Measurements from ENCODE around the gene BCAS4. TPM values are rescaled to one million over a fixed set of nuclear protein-coding genes. Genes with fewer than 3 reads are reported as not detected.

Gene BCAS4
- total RNA-seq, 1 experiment from 2014 or later: 7.6 TPM

GRCh38 chr20:50903353-50904051 lies 108.6 kb downstream of the BCAS4 start:
- TF ChIP-seq EZH2 (IDR thresholded peaks at IDR 0.05; ENCODE audit: low read depth) (no peak), CTCF (conservative IDR thresholded peaks at IDR 0.05) (no peak)
- CTCF ChIA-PET: no interaction called here
- Histone ChIP-seq H3K9me2 (ENCODE audit: insufficient read depth) (no peaks in the 10 kb centered on the region), H3K4me2 (no peak overlapping the region), H3K9me3 (ENCODE audit: insufficient read depth, low read depth) (no peaks in the 10 kb centered on the region), H2AFZ (no peak overlapping the region), H3K36me3 (ENCODE audit: low read depth) (peaks cover 42% of the 10 kb centered on the region), H4K20me1 (ENCODE audit: insufficient read depth) (peaks cover 81% of the 10 kb centered on the region), H3K27ac (no peak overlapping the region), H3F3A (ENCODE audit: insufficient read depth, low read depth) (peaks cover 15% of the 10 kb centered on the region; the same call in 1 of the 2 replicates), H3K79me2 (ENCODE audit: low read depth) (peaks cover 91% of the 10 kb centered on the region), H3K4me3 (no peak overlapping the region), H3K4me1 (replicated peaks; ENCODE audit: insufficient read depth) (no peaks in the 10 kb centered on the region), H3K27me3 (ENCODE audit: insufficient read depth, low read depth) (no peaks in the 10 kb centered on the region)
- no TSS peak for BruUV-seq (replicated peaks)
- POLR2A ChIA-PET (ENCODE audit: unreplicated experiment): no interaction called here
- no peak for DNase-seq
- intact Hi-C loops (cut with micrococcal nuclease; ENCODE audit: unreplicated experiment): loop anchor here (5.0 kb wide), 1 partner anchor 86 kb away; no protein-coding TSS in a partner anchor

- Histone ChIP-seq H3F3A (ENCODE audit: insufficient read depth, low read depth) (peaks cover 15% of the 10 kb centered on the region; the same call in 1 of the 2 replicates), H3K9me2 (ENCODE audit: insufficient read depth) (no peaks in the 10 kb centered on the region), H3K27me3 (ENCODE audit: insufficient read depth, low read depth) (no peaks in the 10 kb centered on the region), H3K4me1 (replicated peaks; ENCODE audit: insufficient read depth) (no peaks in the 10 kb centered on the region), H3K36me3 (ENCODE audit: low read depth) (peaks cover 38% of the 10 kb centered on the region), H3K27ac (no peak overlapping the region), H3K79me2 (ENCODE audit: low read depth) (peaks cover 91% of the 10 kb centered on the region), H3K9me3 (ENCODE audit: insufficient read depth, low read depth) (no peaks in the 10 kb centered on the region), H2AFZ (no peak overlapping the region), H3K4me2 (no peak overlapping the region), H3K4me3 (no peak overlapping the region), H4K20me1 (ENCODE audit: insufficient read depth) (peaks cover 86% of the 10 kb centered on the region)
- no peak for DNase-seq
- ChIA-PET CTCF (no interaction called here), POLR2A (ENCODE audit: unreplicated experiment) (no interaction called here)
- no TSS peak for BruUV-seq (replicated peaks)
- intact Hi-C loops (cut with micrococcal nuclease; ENCODE audit: unreplicated experiment): loop anchor here (5.0 kb wide), 1 partner anchor 87 kb away; no protein-coding TSS in a partner anchor
- TF ChIP-seq EZH2 (IDR thresholded peaks at IDR 0.05; ENCODE audit: low read depth) (no peak), CTCF (conservative IDR thresholded peaks at IDR 0.05) (no peak)
Measured at GRCh38 chr20:50904067-50904570, 109.3 kb downstream of the BCAS4 start.

- H3F3A ChIP-seq (ENCODE audit: insufficient read depth, low read depth): peaks cover 7% of the 10 kb centered on the region; the same call in 1 of the 2 replicates
- no peak for DNase-seq
- no peaks in the 10 kb centered on the region for H3K27me3 ChIP-seq (ENCODE audit: insufficient read depth, low read depth)
- H2AFZ ChIP-seq: no peak overlapping the region
- no peak overlapping the region for H3K4me2 ChIP-seq
- peaks cover 98% of the 10 kb centered on the region for H4K20me1 ChIP-seq (ENCODE audit: insufficient read depth)
- H3K4me3 ChIP-seq: no peak overlapping the region
- H3K9me2 ChIP-seq (ENCODE audit: insufficient read depth): no peaks in the 10 kb centered on the region
- TF ChIP-seq CTCF (conservative IDR thresholded peaks at IDR 0.05): no peak
- no peak for TF ChIP-seq EZH2 (IDR thresholded peaks at IDR 0.05; ENCODE audit: low read depth)
- CTCF ChIA-PET: interaction anchor here (0.7 kb wide), 1 partner anchor 9 kb away, joined by 4 read pairs; no protein-coding TSS in a partner anchor
- H3K9me3 ChIP-seq (ENCODE audit: insufficient read depth, low read depth): no peaks in the 10 kb centered on the region
- POLR2A ChIA-PET (ENCODE audit: unreplicated experiment): interaction anchor here (0.5 kb wide), 2 partner anchors 14 to 115 kb away, joined by 3 to 5 read pairs; partner anchors contain the start of gene BCAS4
- H3K36me3 ChIP-seq (ENCODE audit: low read depth): peaks cover 15% of the 10 kb centered on the region; the same call in 1 of the 2 replicates
- no TSS peak for BruUV-seq (replicated peaks)
- H3K4me1 ChIP-seq (replicated peaks; ENCODE audit: insufficient read depth): no peaks in the 10 kb centered on the region
- H3K27ac ChIP-seq: no peak overlapping the region
- H3K79me2 ChIP-seq (ENCODE audit: low read depth): peaks cover 100% of the 10 kb centered on the region
- intact Hi-C loops (cut with micrococcal nuclease; ENCODE audit: unreplicated experiment): no loop called here
Measured at GRCh38 chr20:50909413-50909812, 114.6 kb downstream of the BCAS4 start.

All from PC-9 (cell line).